HuH-7 (cell line): ENCODE measurements around the gene DNLZ.
"Not testable (repeated sequence)": the region's sequence is repeated elsewhere in the genome, so short reads cannot be mapped to it uniquely, and the experiment has no call there.

Experiments used
- DNase-seq: peaks from one replicate; pipeline ENCODE4 v3.0.0; 2011; ENCODE audit warnings: low spot score

DNLZ gene

DNA sequence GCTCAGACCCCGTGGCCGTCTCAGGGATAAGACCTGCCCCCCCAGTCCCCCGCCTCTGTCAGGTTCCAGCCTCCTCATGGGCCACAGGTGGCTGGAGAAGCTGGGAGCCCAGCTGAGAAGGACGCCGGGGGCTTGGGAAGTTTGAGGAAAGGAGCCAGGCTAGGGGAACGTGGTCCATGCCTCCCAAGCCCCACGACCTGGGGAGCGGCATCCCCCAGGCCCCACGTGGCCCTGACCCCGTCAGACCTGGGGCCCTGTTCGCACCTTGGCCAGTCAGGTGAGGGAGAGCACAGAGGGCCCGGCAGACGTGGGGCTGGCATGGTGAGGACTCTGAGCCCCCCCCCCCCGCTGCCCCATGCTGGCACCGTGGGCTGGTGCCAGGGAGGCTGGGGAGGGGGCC is 32.5 kb downstream of the DNLZ start:
- no peak for DNase-seq

DNA sequence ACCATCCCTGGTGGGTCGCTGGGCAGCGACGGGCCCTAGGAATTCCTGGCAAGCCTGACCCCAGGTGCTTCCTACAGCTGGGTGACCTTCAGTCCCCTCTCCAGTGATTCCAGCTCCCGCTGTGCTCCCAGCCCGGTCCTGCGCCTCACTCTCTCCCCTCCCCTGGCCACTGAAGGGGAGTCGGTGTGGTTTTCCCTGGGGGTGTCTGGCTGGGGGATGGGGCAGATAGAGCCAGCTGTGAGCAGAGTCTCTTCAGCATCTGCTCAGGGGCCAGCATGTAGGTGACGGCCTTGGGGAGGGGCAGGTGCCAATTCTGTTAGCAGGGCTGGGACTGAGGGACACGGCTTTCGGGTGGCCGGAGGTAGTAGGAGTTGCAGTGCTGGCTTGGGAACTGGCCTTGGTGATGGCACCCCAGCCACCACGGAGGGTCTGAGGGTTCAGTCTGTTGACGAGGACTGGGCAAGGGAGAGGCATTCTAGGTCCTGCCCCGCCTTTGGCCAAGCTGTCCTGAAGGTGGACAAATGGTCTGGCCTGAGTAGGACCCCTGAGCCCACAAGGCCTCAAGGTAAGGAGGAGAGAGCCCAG is 33.0 kb downstream of the DNLZ start:
- DNase-seq = no peak

DNA sequence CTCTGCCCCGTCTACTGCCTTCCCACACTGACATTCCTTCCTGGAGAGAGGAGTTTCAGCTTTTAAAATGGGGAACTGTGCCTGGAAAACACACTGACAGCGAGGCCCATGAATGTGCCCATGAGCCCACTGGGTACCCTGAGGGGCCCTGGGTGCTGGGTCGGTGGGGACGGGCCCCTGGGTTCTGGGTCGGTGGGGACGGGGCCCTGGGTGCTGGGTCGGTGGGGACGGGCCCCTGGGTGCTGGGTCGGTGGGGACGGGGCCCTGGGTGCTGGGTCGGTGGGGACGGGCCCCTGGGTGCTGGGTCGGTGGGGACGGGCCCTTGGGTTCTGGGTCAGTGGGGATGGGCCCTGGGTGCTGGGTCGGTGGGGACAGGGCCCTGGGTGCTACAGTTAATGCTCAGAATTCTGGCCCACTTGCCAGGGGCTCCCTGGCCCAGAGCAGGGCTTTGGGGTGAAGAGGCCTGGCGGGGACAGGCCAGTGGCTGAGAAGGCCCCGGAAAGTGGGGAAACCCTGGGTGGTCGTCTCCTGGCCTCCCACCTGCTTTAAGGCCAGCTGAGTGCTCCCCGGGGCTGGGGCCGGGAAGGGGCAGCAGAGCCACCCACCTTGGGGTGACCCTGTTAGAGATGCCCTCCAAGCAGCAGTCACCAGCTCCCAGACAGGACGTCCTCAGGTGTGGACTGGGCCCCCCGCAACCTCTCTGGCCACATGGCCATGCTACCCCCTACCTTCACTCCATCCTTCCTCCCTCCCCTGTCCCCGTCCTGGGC is 33.7 kb downstream of the DNLZ start:
- DNase-seq = no peak

DNA sequence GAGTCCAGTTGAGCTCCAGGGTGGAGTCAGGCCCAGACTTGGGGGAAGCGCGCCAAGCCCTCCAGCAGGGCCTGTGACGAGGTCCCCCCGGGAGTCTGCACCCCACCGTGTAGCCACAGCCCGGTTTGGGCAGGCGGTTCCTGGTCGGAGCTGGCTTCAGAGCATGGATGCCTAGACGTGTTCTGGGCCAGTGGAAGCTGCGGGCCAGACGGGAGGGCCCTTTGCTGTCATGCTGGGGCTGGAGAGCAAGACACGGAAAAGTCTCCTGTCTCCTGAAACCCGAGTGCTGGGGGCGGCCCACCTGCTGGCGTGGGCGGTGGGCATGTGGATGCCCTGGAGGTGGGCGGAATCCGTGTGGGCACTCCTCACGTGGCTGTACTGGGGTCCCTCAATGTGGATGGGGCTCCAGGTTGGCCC is 34.3 kb downstream of the DNLZ start:
- DNase-seq = no peak

DNA sequence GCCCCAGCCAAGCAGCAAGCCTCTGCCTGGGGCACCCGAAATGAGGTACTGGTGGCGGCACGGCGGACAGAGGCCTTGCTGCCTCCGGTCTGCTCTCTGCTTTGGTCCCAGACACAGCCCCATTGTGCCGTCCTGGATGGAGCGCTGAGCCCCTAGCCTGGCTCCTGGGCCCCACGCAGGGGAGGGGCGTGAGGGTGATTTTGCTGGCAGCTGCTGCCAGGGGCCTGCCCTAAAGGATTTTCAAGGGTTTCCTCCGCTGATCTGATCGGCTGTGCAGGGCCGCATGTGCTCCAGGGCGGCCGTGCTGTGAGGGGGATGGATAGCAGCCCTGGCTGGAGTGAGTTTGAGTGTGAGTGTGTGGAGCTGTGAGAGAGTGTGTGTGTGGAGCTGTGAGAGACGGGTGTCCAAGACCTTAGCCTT is 34.9 kb downstream of the DNLZ start:
- DNase-seq = no peak

DNA sequence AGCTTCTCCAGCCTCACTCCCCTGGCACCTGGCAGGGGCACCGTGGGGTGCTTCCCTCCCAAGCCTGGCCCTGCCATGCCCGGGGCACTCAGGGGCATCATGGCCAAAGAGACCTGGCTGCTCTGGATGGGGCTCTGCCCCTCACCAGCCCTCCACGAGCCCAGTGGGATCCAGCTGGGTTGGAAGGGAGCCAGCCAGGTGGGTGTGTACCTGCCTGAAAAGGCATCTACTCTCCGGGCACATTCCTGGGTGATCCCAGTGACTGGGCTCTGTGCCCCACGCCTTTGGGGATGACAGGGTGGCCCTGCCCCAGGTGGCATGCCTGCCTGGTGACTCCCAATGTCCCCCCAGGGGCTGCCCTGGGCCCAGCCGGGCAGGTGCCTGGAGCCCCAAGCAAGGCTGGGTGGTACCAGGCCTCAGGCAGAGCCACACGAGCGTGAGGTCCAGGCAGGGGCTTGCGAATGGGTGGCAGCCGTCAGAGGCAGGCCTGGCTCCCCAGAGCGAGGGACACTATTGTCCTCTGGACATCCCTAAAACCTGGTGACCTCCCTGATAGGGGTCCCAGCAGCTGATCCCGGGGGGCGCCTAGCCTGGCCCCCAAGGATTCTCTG is 35.4 kb downstream of the DNLZ start:
- no peak for DNase-seq

DNA sequence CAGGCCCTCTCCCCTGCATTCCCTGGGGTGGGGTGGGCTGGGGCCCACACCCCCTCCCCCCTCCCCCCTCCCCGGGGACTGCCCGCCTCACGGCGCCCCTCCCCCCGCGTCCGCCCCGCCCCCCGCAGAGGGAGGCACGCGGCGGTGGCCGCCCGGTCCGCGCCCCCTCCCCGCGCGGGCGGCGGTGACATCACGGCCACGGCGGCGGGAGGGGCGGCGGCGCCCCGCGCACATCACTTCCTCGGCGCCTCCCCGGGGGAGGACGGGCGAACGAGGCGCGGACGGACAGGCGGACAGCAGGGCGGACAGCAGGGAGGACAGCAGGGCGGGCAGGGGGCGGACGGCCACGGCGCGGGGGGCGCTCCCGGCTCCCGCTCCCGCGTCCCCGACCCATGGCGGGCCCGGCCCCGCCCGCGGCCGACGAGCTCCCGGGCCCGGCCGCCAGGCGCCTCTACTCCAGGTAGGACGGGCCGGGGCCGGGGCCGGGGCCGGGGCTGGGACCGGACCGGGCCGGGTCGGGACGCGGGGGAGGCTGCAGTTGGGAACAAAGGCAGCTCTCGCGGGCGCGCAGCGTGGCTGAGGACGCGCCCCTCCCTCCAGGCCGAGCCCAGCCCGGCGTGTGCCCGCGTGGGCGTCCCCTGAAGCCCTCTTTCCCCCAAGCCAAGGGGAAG is 36.1 kb downstream of the DNLZ start, which contains the start of gene GPSM1:
Gene GPSM1, plus strand, starts transcription at position 236 of the 671 bp plus-strand sequence. Its CDS starts 157 bp downstream, at position 393.
- peak; percentile 72 for DNase-seq

DNA sequence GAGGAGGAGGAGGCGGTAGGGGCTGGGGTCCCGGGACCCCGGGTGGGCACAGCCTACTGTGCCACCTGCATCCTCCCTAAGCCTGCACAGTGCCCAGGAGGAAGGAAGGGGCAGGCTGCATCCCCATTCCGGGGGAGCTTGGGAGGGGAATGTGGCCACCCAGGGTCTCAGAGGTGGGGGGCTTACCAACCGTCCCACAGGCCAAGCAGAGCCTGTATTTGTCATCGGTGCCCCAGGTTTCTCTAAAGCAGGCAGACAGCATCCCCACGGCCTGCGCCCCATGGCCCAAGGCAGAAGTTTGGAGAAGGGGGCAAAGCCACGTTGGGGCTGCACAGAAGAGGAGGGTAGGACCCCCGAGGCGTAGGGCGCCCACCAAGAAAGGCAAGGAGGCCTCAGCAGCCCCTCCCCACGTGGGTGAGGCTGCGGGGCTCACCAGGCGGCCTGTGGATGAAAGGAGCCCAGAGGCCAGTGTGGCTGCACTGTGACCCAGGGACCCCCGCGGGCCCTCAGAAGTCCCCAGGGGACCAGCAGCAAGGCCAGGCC is 36.7 kb downstream of the DNLZ start:
- no peak for DNase-seq

DNA sequence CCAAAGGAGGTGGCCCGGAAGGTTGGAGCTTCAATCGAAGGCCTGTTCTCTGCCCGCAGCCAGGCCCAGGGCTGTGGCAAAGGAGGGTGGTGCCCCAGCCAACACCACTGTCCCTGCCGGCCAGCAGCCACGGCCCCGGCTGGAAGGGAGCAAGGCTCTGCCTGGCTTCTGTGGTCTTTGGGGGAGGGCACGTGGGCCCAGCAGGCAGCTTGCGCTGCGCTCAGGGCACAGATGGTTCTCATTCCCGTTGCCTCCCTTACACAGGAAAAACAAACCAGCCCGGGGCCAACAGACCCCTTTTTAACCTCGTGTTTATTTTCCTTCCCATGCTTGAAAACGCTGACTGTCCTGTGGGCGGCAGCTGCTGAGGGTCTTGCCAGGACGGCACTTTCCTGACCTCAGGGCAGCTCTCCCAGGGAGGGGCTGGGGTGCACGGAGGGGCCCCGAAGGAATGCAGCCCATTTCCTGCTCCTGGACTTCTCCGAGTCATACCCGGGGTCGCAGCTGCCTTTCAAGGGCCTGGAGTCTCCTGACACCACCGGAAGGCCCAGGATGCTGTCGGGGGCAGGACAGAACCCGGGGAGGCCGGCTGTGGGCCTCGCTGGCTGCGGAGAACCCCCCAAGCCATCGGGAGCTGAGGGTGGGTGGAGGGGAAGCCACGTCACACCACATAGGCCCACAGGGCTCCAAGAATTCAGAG is 37.3 kb downstream of the DNLZ start:
- DNase-seq = no peak

DNA sequence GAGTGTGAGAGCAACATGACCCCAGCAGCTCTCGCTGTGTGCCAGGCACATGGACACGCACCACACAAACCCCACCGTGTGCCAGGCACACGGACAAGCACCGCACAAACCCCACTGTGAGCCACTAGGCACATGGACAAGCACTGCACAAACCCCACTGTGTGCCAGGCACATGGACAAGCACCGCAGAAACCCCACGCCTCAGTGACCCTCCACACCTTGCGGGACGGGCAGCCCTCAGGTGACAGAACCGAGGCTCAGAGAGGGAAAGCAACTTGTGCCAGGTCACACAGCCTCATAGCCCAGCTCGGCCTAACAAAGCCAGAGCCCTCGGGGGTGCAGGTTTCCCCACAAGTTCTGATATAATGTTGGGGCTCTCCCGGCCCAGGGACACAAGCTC is 38.2 kb downstream of the DNLZ start:
- DNase-seq = no peak

DNA sequence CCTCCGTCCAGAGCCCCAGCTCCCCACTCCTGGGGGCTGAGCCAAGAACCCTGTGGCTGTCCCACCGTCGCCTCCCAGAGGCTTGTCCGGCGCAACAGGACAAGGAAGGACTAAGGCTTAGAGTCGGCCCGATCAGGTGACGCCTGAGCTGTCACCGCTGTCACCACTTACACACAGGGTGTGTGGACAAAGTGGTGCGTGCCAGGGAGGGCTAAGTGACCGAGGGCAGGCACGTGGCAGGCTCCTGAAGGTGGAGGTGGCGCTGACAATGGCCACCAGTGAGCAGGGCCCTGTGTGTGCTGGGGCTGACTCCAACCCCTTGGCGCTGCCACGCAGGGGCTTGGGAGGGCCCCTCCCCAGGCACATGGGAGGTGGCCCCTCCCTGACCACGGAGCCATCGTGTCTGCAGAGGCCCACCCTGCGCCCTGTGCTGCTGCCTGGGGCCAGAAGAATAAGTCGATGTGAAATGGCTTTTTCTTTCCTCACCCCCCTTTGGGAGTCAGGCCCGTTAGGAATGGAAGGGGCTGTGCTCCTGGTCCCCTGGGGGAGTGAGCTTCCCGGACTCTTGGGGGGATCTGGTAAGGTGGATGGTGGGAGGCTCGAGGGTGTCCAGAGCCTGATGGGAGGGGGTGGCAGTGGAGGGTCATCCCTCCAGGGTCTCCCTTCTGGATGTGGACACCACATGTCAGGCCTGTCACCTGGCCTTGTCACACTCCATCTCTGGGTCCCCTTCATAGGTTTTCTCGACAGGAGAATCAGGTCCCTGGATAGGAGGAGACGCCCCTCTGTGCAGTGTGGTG is 38.8 kb downstream of the DNLZ start:
- DNase-seq = peak; percentile 69

DNA sequence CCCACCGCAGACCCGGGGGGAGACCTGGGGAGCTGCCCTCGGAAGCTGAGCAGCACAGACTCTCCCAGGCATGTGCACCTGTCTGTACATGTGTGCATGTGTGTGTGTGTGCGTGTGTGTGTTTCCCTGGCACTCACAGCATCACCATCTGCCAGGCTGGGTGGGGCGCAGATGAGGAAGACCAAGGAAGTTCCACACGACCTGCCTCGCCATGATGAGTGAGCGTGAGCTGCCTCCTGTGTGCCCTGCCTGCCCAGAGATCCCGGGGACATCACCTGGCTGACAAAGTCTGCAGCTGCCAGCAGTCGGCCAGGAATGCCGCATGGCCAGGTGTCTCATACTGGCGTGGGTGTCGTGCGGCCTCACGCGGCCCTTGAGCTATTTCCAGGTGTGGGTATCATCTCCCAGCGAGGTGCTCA is 40.2 kb downstream of the DNLZ start:
- no peak for DNase-seq

DNA sequence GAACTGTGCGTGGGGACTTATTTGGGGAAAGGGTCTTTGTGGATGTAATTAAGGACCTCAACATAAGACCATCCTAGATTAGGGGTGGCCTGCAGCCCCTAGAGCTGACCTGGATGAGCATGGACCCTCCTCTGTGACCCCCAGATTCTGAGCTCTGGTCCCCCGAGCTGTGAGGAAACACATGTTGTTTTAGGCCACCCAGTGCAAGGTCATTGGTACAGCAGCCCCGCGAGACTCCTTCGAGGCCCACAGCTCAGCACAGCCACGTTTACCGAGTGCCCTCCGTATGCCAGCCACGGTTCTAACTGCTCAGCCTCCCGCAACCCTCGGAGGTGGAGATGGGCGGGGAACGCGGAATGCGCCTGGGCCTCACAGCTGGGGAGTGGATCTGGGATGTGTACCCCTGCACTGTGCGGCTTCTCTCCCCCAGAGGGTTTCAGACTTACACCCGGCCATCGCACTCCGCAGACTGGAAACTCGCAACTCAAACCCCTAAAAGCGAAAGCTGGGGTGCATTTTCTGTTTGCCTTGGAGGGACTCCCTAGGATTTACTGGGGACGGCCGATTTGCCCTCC is 40.7 kb downstream of the DNLZ start:
- no peak for DNase-seq

DNA sequence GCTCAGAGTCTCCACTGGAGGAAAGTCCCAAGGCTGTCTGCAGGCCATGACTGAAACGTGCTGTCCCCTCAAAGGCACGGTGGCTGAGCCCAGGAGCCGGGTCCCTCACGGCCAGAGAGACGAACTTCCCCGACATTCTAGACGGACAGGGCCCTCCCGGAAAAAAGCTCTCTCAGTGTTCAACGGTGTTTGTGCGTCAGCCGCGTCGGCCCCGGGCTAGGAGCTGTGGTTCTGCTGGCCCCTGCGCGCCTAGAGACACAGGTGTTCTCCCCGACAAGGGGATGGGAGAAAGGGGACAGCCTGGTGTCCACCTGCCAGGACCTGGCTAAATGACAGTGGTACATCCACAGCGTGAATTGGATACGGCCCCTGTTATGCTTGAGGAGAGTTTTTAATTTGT is 42.0 kb downstream of the DNLZ start:
- no peak for DNase-seq

DNA sequence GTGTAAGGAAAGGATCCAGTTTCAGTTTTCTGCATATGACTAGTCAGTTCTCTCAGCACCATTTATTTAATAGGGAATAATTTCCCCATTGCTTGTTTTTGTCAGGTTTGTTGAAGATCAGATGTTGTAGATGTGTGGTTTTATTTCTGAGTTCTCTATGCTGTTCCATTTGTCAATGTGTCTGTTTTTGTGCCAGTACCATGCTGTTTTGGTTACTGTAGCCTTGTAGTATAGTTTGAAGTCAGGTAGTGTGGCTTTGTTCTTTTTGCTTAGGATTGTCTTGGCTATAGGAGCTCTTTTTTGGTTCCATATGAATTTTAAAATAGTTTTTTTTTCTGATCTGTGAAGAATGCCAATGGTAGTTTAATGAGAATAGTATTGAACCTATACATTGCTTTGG is 42.6 kb downstream of the DNLZ start:
- not testable (repeated sequence) for DNase-seq

DNA sequence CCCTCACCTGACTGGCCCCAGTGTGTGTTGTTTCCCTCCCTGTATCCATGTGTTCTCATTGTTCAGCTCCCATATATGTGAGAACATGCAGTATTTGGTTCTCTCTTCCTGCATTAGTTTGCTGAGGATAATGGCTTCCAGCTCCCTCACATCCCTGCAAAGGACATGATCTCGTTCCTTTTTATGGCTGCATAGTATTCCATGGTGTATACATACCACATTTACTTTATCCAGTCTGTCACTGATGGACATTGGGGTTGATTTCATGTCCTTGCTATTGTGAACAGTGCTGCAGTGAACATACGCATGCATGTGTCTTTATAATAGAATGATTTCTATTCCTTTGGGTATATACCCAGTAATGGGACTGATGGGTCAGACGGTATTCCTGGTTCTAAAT is 43.6 kb downstream of the DNLZ start:
- DNase-seq = not testable (repeated sequence)

DNA sequence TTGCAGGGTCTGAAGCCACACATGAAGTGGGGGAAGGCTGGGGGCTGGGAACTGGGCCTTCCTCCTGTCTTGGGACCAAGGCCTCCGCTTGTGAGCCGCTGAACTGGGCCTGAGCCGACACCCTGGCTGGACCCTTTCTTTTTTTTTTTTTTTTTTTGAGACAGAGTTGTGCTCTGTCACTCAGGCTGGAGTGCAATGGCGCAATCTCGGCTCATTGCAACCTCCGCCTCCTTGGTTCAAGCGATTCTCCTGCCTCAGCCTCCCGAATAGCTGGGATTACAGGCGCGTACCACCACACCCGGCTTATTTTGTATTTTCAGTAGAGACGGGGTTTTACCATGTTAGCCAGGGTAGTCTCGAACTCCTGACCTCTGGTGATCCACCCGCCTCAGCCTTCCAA is 44.3 kb downstream of the DNLZ start:
- DNase-seq = not testable (repeated sequence)

DNA sequence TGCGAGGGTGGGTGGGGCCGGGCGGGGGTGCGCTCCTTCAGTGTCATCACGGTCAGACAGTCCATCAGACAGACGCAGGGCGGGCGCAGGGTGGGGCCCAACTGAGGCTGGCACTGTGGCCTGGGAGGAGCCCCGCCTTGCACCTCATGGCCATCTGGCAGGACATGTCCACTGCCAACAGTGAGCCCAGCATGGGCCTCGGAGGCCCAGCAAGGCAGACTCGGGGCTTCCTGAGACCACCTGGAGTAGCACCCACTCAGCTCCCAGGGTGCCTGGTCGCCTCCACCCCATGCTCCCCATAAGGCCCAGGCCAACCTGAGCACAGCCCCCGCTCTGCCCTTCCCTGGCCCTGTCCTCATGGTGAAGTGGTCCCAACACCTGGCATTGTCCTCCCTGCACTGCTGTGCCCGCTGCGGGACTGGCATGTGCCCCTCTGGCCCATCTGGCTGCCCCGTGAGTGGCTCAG is 44.7 kb downstream of the DNLZ start:
- DNase-seq = no peak

DNA sequence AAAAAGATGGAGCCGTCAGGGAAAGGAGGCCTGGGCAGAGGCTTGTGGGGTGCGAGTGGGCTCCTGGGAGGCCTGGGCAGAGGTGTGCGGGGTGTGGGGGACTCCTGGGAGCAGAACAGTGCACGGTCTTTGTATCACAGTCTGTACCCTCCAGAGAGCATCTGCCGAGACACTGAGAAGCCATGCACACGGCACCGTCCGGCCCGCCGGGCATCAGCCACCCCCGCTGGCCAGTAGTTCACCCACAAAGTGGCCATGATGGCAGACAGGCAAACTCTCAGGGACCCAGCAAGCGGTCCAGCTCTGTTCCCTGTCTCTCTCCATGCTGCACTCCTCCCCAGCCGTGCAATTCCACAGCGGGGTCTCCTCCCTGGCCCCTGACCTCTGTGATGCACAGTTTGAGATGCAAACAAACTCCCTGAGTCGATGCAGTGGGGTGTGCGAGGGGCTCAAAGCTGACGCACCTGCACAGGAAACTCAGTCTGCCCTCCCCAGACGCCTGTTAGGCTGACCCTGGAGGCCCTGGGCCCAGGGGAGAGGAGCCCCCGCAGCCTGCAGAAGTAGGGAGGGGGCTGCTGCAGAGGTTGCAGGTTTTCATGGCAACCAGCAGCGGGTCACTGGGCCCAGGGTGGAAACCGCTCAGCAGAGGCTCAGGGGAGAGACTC is 45.3 kb downstream of the DNLZ start:
- no peak for DNase-seq

DNA sequence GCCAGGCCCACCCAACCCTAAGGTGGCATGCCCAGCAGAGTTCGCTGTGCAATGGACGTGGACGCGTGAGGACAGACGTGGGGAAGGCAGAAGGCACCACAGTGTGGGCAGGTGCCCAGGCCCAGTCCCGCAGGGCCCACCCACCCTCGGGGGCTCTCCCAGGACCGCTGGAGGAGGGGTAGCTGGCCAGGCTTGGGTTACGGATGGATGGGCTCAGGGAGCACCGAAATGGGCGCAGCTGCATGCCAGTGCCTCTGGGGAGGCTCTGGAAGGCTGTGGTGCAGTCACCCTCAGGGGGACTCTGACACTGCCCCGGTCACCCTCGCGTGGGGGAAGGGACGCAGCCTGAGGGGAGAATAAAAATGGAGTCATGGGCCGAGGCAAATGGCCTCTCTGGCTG is 45.8 kb downstream of the DNLZ start:
- DNase-seq = no peak
